GM12878 (cell line): ENCODE measurements around the gene MOBP.

Experiments
- POLR2A ChIP-seq: IDR thresholded peaks from 2 replicates; pipeline ENCODE4 v1.6.1; 2011; ENCODE audit warnings: low read depth, mild to moderate bottlenecking, low read length
- RFX5 ChIP-seq: IDR thresholded peaks from 2 replicates; pipeline ENCODE4 v1.6.1; 2011; ENCODE audit warnings: low read depth, low read length, improper control_type of control experiment
- SREBF2 ChIP-seq: IDR thresholded peaks from 2 replicates; pipeline ENCODE4 v1.6.1; 2012; ENCODE audit warnings: mild to moderate bottlenecking, low read length
- TF ChIP-seq, protein P1 (sequence below), 3 experiments: IDR thresholded peaks in 2 of 3; conservative IDR thresholded peaks in 1 of 3; 2 replicates each; pipeline ENCODE4 v1.5.1; 2011; ENCODE audit warnings: low read depth in 3 of 3, low read length in 3 of 3, mild to moderate bottlenecking in 3 of 3, control low read depth in 2 of 3, moderate library complexity in 2 of 3, inconsistent platforms in 1 of 3, mixed read lengths in 1 of 3; ENCODE audit not compliant: control insufficient read depth in 2 of 3, insufficient read depth in 1 of 3; ENCODE audit errors: extremely low read depth in 1 of 3
- TF ChIP-seq, protein P2 (sequence below): IDR thresholded peaks from 2 replicates; pipeline ENCODE4 v1.6.1; 2012; ENCODE audit warnings: mild to moderate bottlenecking, low read depth, low read length

GRCh38 chr3:39427506-39427905 is 40.0 kb upstream of the MOBP start:
- TF ChIP-seq, protein P1, sequence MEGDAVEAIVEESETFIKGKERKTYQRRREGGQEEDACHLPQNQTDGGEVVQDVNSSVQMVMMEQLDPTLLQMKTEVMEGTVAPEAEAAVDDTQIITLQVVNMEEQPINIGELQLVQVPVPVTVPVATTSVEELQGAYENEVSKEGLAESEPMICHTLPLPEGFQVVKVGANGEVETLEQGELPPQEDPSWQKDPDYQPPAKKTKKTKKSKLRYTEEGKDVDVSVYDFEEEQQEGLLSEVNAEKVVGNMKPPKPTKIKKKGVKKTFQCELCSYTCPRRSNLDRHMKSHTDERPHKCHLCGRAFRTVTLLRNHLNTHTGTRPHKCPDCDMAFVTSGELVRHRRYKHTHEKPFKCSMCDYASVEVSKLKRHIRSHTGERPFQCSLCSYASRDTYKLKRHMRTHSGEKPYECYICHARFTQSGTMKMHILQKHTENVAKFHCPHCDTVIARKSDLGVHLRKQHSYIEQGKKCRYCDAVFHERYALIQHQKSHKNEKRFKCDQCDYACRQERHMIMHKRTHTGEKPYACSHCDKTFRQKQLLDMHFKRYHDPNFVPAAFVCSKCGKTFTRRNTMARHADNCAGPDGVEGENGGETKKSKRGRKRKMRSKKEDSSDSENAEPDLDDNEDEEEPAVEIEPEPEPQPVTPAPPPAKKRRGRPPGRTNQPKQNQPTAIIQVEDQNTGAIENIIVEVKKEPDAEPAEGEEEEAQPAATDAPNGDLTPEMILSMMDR (IDR thresholded peaks at IDR 0.05 in 2 of 3, conservative IDR thresholded peaks at IDR 0.05 in 1 of 3; ENCODE audit: control insufficient read depth in 2 of 3, extremely low read depth in 1 of 3, insufficient read depth in 1 of 3, low read depth in 3 of 3, low read length in 3 of 3), result no peak
- TF ChIP-seq RFX5 (no peak), POLR2A (no peak), SREBF2 (no peak)
- TF ChIP-seq, protein P2, sequence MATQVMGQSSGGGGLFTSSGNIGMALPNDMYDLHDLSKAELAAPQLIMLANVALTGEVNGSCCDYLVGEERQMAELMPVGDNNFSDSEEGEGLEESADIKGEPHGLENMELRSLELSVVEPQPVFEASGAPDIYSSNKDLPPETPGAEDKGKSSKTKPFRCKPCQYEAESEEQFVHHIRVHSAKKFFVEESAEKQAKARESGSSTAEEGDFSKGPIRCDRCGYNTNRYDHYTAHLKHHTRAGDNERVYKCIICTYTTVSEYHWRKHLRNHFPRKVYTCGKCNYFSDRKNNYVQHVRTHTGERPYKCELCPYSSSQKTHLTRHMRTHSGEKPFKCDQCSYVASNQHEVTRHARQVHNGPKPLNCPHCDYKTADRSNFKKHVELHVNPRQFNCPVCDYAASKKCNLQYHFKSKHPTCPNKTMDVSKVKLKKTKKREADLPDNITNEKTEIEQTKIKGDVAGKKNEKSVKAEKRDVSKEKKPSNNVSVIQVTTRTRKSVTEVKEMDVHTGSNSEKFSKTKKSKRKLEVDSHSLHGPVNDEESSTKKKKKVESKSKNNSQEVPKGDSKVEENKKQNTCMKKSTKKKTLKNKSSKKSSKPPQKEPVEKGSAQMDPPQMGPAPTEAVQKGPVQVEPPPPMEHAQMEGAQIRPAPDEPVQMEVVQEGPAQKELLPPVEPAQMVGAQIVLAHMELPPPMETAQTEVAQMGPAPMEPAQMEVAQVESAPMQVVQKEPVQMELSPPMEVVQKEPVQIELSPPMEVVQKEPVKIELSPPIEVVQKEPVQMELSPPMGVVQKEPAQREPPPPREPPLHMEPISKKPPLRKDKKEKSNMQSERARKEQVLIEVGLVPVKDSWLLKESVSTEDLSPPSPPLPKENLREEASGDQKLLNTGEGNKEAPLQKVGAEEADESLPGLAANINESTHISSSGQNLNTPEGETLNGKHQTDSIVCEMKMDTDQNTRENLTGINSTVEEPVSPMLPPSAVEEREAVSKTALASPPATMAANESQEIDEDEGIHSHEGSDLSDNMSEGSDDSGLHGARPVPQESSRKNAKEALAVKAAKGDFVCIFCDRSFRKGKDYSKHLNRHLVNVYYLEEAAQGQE, result no peak
